Measurements from ENCODE around the gene PTCH2.

The PTCH2 gene

DNA sequence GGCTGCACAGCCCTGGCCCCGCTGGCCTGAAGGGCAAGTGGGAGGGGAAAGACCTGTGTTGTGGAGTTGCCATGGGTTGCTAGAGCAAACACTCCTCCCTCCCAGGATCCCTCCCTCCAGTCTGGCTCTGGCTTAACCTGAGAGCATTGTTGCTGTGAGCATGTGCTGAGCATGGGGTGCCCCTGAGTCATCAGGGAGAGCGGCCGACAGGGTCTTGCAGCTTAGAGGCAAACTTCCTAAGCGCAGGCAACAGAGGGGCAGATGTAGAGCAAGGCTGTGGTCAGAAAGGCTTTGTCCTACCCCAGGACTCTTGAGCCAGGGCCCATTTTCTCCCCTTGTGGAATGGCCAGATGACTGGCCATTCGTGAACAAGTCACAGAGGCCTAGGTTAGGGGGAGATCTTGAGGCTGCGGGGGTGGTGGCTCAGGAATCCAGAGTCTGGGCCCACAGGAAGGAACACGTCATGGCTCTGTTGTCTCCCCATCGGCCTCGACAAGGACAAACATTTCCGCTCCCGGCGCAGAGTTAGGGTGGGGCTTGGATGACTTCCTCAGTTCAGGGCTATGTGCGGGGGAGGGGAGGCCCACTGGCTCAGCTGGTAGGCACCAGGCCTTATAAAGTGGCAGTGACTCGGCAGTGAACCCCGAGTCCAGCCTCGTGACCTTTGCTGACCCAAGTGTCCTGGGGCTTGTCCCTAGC lies 35.5 kb downstream of the PTCH2 start:
- in situ Hi-C loops (cut with HindIII; ENCODE audit: low sequenced_read_pairs): no loop called here
- TF ChIP-seq, protein P1, sequence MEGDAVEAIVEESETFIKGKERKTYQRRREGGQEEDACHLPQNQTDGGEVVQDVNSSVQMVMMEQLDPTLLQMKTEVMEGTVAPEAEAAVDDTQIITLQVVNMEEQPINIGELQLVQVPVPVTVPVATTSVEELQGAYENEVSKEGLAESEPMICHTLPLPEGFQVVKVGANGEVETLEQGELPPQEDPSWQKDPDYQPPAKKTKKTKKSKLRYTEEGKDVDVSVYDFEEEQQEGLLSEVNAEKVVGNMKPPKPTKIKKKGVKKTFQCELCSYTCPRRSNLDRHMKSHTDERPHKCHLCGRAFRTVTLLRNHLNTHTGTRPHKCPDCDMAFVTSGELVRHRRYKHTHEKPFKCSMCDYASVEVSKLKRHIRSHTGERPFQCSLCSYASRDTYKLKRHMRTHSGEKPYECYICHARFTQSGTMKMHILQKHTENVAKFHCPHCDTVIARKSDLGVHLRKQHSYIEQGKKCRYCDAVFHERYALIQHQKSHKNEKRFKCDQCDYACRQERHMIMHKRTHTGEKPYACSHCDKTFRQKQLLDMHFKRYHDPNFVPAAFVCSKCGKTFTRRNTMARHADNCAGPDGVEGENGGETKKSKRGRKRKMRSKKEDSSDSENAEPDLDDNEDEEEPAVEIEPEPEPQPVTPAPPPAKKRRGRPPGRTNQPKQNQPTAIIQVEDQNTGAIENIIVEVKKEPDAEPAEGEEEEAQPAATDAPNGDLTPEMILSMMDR (IDR thresholded peaks at IDR 0.05; ENCODE audit: low read depth, low read length, missing control alignments): no peak
- peak overlapping the region; percentile 9 for H3K4me3 ChIP-seq (ENCODE audit: low read depth, low read length)
- peak; percentile 99 for DNase-seq (ENCODE audit: low read depth)

DNA sequence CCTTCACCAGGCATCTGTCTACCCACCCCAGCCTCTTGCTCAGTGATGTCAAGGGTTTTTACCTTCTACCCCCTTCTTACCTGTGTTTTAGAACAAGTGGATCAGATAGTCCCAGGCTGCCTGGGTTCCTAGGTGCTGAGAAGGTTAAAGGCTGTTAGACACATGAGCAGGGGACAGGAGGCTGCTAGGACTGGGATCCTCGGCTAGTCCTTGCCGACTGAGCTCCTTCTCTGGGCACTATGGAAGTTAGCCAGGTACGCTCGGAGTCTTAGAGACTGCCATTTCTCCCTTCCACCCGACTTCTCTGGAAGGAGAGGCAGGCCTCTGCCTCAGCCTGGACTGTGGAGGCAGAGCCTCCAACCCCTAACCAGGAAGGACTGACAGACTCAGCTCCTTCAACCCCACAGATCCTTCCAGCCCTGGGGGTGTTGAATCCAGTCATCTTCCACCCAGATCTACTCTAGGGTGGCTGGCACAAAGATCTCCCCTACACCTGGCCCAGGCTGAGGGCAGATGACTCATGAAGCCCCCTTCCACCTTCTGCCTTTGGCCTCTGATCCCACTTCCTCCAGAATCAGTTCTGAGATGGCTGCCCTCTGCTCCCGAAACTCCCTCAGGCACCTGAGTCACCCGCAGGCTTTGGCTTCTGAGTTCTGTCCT lies 36.2 kb downstream of the PTCH2 start, which contains the start of gene DYNLT4:
Gene DYNLT4 (minus strand): TSS at position 648 of the 660 bp plus-strand sequence. CDS start 683 bp downstream, outside the sequence.
- TF ChIP-seq, protein P1 (IDR thresholded peaks at IDR 0.05; ENCODE audit: low read depth, low read length, missing control alignments): no peak
- H3K4me3 ChIP-seq (ENCODE audit: low read depth, low read length): peak within 1 kb of the TSS; percentile 9
- DNase-seq (ENCODE audit: low read depth): no peak
- in situ Hi-C loops (cut with HindIII; ENCODE audit: low sequenced_read_pairs): no loop called here

DNA sequence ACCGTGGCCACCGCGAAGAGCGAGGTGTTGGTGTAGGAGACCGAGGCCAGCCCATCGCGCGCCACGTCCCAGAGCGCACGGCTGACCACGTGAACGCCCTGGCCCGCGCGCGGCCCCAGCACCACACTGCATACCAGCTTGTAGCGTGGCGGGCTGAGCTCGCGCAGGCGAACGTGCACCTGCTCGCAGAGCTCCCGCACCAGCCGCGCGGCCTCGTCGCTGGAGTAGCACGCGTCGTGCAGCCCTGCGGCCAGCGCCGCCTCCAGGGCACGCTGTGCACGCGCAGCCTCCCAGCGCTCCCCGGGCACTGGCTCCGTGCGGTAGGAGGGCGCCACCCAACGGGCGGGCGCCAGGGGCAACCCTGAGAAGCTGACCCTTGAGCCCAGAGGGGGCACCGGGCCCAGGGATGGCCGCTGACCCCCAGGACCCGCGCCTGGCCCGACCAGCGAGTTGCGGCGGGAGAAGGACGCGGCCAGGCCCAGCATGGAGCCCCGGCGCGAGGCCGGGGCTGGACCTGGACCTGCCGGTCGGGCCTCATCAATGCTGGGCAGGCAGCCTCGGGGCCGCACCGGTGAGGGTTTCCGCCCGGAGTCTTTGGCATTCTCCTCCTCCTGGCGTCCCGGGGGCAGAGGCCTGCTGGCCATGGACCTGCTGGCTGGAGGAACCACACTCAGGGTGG lies 36.9 kb downstream of the PTCH2 start:
- in situ Hi-C loops (cut with HindIII; ENCODE audit: low sequenced_read_pairs): no loop called here
- DNase-seq (ENCODE audit: low read depth): no peak
- TF ChIP-seq, protein P1 (IDR thresholded peaks at IDR 0.05; ENCODE audit: low read depth, low read length, missing control alignments): no peak
- no peak overlapping the region for H3K4me3 ChIP-seq (ENCODE audit: low read depth, low read length)

DNA sequence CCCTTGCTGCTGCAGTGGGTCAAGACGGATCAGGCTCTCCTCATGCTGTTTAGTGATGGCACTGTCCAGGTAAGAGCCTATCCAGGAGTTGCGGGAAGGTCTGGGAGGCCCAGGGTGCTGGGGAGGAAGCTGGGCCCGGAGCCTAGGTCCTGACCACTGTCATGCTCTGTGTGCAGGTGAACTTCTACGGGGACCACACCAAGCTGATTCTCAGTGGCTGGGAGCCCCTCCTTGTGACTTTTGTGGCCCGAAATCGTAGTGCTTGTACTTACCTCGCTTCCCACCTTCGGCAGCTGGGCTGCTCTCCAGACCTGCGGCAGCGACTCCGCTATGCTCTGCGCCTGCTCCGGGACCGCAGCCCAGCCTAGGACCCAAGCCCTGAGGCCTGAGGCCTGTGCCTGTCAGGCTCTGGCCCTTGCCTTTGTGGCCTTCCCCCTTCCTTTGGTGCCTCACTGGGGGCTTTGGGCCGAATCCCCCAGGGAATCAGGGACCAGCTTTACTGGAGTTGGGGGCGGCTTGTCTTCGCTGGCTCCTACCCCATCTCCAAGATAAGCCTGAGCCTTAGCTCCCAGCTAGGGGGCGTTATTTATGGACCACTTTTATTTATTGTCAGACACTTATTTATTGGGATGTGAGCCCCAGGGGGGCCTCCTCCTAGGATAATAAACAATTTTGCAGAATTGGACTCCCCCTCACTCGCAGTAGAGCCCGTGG lies 37.6 kb downstream of the PTCH2 start:
- in situ Hi-C loops (cut with HindIII; ENCODE audit: low sequenced_read_pairs): no loop called here
- H3K4me3 ChIP-seq (ENCODE audit: low read depth, low read length): no peak overlapping the region
- DNase-seq (ENCODE audit: low read depth): no peak
- TF ChIP-seq, protein P1 (IDR thresholded peaks at IDR 0.05; ENCODE audit: low read depth, low read length, missing control alignments): peak; percentile 6

DNA sequence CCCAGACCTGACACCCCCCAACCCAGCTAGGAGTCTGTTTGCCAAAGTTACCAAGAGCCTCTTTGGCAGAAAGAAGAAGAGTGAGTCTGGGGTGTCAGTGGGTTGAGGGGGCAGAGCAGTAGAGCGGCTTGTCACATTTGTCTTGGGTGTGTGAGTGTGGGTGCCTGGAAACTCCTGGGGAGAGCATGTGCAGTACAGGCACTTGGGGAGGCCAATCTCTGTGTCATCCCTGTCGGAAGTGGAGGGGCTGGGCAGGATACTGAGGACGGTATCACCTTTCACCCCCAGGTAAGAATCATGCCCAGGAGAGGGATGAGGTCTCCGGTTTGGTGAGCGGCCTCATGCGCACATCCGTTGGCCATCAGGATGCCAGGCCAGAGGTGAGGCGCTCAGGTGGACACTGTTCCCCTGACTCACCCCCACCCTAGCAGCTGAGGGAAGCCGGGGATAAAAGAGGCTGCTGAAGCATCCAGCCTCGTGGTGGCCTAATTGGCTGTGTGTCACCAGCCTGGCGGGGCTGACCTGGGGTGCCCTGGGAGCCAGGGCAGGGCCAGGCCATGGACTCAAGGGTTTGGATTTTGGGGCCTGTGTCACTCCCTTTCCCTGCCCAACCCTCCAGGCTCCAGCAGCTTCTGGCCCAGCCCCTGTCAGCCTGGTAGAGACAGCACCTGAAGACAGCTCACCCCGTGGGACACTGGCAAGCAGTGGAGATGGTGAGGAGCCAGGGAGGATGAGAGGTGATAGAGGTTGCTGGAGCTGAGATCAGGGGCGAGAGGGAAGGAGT lies 39.5 kb downstream of the PTCH2 start:
- TF ChIP-seq, protein P1 (IDR thresholded peaks at IDR 0.05; ENCODE audit: low read depth, low read length, missing control alignments): no peak
- no peak overlapping the region for H3K4me3 ChIP-seq (ENCODE audit: low read depth, low read length)
- DNase-seq (ENCODE audit: low read depth): no peak

DNA sequence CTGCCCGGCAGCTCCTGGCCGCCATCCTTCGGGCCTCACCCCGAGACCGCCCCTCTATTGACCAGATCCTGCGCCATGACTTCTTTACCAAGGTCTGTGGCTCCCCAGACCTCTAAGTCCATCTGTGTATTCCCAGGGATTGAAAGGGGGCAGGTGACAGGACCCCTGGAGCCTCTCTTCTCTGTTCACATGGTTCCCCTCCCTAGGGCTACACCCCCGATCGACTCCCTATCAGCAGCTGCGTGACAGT lies 40.1 kb downstream of the PTCH2 start:
- TF ChIP-seq, protein P1 (IDR thresholded peaks at IDR 0.05; ENCODE audit: low read depth, low read length, missing control alignments): no peak
- in situ Hi-C loops (cut with HindIII; ENCODE audit: low sequenced_read_pairs): no loop called here
- DNase-seq (ENCODE audit: low read depth): no peak
- H3K4me3 ChIP-seq (ENCODE audit: low read depth, low read length): no peak overlapping the region

More for the DNA sequence above, 39.5 kb downstream of the PTCH2 start:
- in situ Hi-C loops (cut with HindIII; ENCODE audit: low sequenced_read_pairs): no loop called here
